GM18505 (cell line): ENCODE data around the gene ESR2.
"Not testable (repeated sequence)": the region's sequence is repeated elsewhere in the genome, so short reads cannot be mapped to it uniquely, and the experiment has no call there.

Source experiments
- ATAC-seq: cut with Tn5 transposase; IDR thresholded peaks from one replicate; pipeline ENCODE4 v1.9.1; 2021; ENCODE audit not compliant: unreplicated experiment
- POLR2A ChIP-seq: IDR thresholded peaks from 4 replicates; pipeline ENCODE4 v1.6.1; 2011; ENCODE audit warnings: borderline replicate concordance; ENCODE audit not compliant: insufficient read depth, insufficient read length; ENCODE audit errors: extremely low read depth

Gene ESR2

GRCh38 chr14:64191756-64192155 lies 102.4 kb downstream of the ESR2 start:
- no peak for TF ChIP-seq POLR2A
- no peak for ATAC-seq

GRCh38 chr14:64190974-64191502 lies 103.1 kb downstream of the ESR2 start:
- no peak for ATAC-seq
- no peak for TF ChIP-seq POLR2A

GRCh38 chr14:64187331-64187730 lies 106.8 kb downstream of the ESR2 start:
- ATAC-seq, result no peak
- no peak for TF ChIP-seq POLR2A

- no peak for TF ChIP-seq POLR2A
Observed at GRCh38 chr14:64186231-64187129, 107.7 kb downstream of the ESR2 start.

GRCh38 chr14:64185184-64185583 lies 109.0 kb downstream of the ESR2 start:
- TF ChIP-seq POLR2A, result no peak
- no peak for ATAC-seq

More at GRCh38 chr14:64186231-64187129, 107.7 kb downstream of the ESR2 start:
- no peak for ATAC-seq

GRCh38 chr14:64184103-64184729 lies 110.0 kb downstream of the ESR2 start:
- no peak for TF ChIP-seq POLR2A
- no peak for ATAC-seq

- ATAC-seq, result not testable (repeated sequence)
Observed at GRCh38 chr14:64182908-64183307, 111.3 kb downstream of the ESR2 start.

- no peak for ATAC-seq
- no peak for TF ChIP-seq POLR2A
Observed at GRCh38 chr14:64178814-64179213, 115.4 kb downstream of the ESR2 start.

GRCh38 chr14:64176330-64176729 lies 117.8 kb downstream of the ESR2 start:
- TF ChIP-seq POLR2A, result no peak
- ATAC-seq, result no peak

GRCh38 chr14:64174922-64175782 lies 119.0 kb downstream of the ESR2 start:
- ATAC-seq, result no peak
- TF ChIP-seq POLR2A, result no peak

GRCh38 chr14:64170181-64170580 lies 124.0 kb downstream of the ESR2 start:
- no peak for TF ChIP-seq POLR2A
- no peak for ATAC-seq

GRCh38 chr14:64159588-64159987 lies 134.6 kb downstream of the ESR2 start:
- ATAC-seq, result no peak
- TF ChIP-seq POLR2A, result no peak

- TF ChIP-seq POLR2A, result no peak
- ATAC-seq, result no peak
Observed at GRCh38 chr14:64158608-64159007, 135.6 kb downstream of the ESR2 start.
